ENCODE data around the gene RPS25. TPM values are rescaled to one million over a fixed set of nuclear protein-coding genes. Genes with fewer than 3 reads are reported as not detected.
A peak's percentile ranks its signal among the peaks of the same experiment; 100 is the strongest.

Gene RPS25
- total and polyA plus RNA-seq, 4 donors, result 228 to 499 (median 385) TPM

DNA sequence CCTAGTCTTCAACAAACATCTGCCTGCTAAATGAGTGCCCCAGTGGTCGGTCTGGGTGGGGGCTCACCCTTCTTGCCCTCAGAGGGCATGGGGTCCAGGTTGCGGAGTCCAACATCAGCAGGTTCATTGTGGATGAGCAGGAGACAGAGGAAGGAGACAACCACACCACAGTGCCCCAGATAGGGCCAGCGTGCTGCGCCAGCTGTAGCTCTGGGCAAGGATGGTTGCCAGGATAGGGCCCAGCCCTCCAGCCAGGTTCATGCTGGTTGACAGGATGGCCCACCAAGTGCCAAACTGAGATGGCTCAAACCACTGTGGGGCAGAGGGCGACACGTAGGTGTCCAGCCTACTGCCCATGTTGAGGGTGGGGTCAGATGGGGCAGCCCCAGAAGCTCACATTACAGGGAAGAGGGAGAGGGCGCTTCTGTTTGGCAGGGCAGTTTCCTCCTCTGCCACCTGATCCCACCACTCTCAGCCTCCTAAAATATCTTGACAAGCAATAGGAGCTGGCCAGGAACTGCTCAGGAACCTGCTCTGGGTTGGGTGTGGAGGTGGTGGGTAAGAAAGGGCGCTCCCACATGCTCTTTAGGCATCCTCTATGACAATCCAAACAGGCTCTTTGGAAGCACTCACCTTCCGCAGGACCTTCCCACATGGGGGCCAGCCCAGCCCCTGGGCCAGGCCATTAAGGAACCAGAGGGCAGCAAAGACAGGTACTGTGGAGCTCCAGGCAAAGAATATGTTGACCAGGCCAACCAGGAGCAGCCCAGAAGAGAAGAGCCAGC is 9.6 kb upstream of the RPS25 start:
- DNase-seq (ENCODE audit: low spot score), result no peak
- Histone ChIP-seq H3K4me1 (ENCODE audit: control insufficient read depth in 4 of 4, insufficient read depth in 4 of 4, low read length in 3 of 4) (peaks cover 14 to 68% (median 51%) of the 10 kb centered on the region in 4 donors), H3K4me3 (ENCODE audit: low read depth in 1 of 3, low read length in 3 of 3) (peak overlapping the region; percentile 71 to 86 (median 85)), H3K9me3 (ENCODE audit: control insufficient read depth in 4 of 4, low read length in 3 of 4) (no peaks in the 10 kb centered on the region), H3K9ac (ENCODE audit: low read depth in 1 of 2, low read length in 2 of 2) (peak overlapping the region; percentile 23 to 73), H3K27me3 (ENCODE audit: control insufficient read depth in 4 of 4, insufficient read depth in 4 of 4, low read length in 3 of 4) (no peaks in the 10 kb centered on the region), H3K27ac (ENCODE audit: low read depth in 1 of 2, low read length in 2 of 2) (peak overlapping the region; percentile 92 to 97), H3K36me3 (ENCODE audit: control insufficient read depth in 4 of 4, insufficient read depth in 3 of 4, low read depth in 1 of 4, low read length in 3 of 4) (peaks cover 5 to 17% (median 15%) of the 10 kb centered on the region in 4 donors)
- no peak for TF ChIP-seq EGR1 (IDR thresholded peaks at IDR 0.05; ENCODE audit: low read depth in 2 of 2)
- TF ChIP-seq HNF4A (conservative IDR thresholded peaks at IDR 0.05), result no peak
- no peak for TF ChIP-seq GABPA (IDR thresholded peaks at IDR 0.05 in 1 of 2, conservative IDR thresholded peaks at IDR 0.05 in 1 of 2)
- no peak for TF ChIP-seq NR2F2 (IDR thresholded peaks at IDR 0.05)
- TF ChIP-seq, protein P1, sequence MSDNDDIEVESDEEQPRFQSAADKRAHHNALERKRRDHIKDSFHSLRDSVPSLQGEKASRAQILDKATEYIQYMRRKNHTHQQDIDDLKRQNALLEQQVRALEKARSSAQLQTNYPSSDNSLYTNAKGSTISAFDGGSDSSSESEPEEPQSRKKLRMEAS (IDR thresholded peaks at IDR 0.05), result no peak
- TF ChIP-seq, protein P2, sequence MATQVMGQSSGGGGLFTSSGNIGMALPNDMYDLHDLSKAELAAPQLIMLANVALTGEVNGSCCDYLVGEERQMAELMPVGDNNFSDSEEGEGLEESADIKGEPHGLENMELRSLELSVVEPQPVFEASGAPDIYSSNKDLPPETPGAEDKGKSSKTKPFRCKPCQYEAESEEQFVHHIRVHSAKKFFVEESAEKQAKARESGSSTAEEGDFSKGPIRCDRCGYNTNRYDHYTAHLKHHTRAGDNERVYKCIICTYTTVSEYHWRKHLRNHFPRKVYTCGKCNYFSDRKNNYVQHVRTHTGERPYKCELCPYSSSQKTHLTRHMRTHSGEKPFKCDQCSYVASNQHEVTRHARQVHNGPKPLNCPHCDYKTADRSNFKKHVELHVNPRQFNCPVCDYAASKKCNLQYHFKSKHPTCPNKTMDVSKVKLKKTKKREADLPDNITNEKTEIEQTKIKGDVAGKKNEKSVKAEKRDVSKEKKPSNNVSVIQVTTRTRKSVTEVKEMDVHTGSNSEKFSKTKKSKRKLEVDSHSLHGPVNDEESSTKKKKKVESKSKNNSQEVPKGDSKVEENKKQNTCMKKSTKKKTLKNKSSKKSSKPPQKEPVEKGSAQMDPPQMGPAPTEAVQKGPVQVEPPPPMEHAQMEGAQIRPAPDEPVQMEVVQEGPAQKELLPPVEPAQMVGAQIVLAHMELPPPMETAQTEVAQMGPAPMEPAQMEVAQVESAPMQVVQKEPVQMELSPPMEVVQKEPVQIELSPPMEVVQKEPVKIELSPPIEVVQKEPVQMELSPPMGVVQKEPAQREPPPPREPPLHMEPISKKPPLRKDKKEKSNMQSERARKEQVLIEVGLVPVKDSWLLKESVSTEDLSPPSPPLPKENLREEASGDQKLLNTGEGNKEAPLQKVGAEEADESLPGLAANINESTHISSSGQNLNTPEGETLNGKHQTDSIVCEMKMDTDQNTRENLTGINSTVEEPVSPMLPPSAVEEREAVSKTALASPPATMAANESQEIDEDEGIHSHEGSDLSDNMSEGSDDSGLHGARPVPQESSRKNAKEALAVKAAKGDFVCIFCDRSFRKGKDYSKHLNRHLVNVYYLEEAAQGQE (IDR thresholded peaks at IDR 0.05), result no peak
- TF ChIP-seq JUND (IDR thresholded peaks at IDR 0.05), result no peak
- TF ChIP-seq RAD21 (IDR thresholded peaks at IDR 0.05), result no peak
- TF ChIP-seq, protein P3, sequence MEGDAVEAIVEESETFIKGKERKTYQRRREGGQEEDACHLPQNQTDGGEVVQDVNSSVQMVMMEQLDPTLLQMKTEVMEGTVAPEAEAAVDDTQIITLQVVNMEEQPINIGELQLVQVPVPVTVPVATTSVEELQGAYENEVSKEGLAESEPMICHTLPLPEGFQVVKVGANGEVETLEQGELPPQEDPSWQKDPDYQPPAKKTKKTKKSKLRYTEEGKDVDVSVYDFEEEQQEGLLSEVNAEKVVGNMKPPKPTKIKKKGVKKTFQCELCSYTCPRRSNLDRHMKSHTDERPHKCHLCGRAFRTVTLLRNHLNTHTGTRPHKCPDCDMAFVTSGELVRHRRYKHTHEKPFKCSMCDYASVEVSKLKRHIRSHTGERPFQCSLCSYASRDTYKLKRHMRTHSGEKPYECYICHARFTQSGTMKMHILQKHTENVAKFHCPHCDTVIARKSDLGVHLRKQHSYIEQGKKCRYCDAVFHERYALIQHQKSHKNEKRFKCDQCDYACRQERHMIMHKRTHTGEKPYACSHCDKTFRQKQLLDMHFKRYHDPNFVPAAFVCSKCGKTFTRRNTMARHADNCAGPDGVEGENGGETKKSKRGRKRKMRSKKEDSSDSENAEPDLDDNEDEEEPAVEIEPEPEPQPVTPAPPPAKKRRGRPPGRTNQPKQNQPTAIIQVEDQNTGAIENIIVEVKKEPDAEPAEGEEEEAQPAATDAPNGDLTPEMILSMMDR (IDR thresholded peaks at IDR 0.05; ENCODE audit: low read depth, low read length, missing input control), result no peak
- 40% methylated on average over 9 of the region's 9 CpGs for WGBS

DNA sequence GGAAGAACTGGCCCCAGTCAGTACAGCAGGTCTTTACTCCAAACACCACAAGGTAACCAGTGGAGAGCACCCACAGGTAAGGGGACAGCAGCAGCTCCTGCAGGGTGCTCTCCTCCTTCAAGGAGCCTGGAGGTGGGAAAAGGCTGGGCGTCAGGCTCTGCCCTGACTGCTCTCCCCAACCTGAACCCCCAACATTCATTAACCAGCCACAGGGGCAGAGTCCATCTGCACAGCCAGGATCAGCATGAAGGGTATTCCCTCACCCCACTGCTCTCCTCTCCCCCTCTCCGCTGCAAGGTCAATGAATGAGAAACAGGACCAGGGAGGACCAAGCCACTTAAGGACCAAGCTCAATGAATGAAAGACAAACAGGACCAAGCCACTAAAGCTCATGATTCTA is 8.8 kb upstream of the RPS25 start:
- Histone ChIP-seq H3K9me3 (ENCODE audit: control insufficient read depth in 4 of 4, low read length in 3 of 4) (no peaks in the 10 kb centered on the region), H3K9ac (ENCODE audit: low read depth in 1 of 2, low read length in 2 of 2) (peak overlapping the region; percentile 29 to 73), H3K27ac (ENCODE audit: low read depth in 1 of 2, low read length in 2 of 2) (peak overlapping the region; percentile 92 to 97), H3K27me3 (ENCODE audit: control insufficient read depth in 4 of 4, insufficient read depth in 4 of 4, low read length in 3 of 4) (no peaks in the 10 kb centered on the region), H3K4me1 (ENCODE audit: control insufficient read depth in 4 of 4, insufficient read depth in 4 of 4, low read length in 3 of 4) (peaks cover 17 to 76% (median 56%) of the 10 kb centered on the region in 4 donors), H3K36me3 (ENCODE audit: control insufficient read depth in 4 of 4, insufficient read depth in 3 of 4, low read depth in 1 of 4, low read length in 3 of 4) (peaks cover 5 to 18% (median 15%) of the 10 kb centered on the region in 4 donors), H3K4me3 (ENCODE audit: low read depth in 1 of 3, low read length in 3 of 3) (peak overlapping the region; percentile 71 to 86 (median 85))
- TF ChIP-seq HNF4A (conservative IDR thresholded peaks at IDR 0.05), result peak; percentile 69 to 84
- TF ChIP-seq SP1 (IDR thresholded peaks at IDR 0.05), result peak; percentile 70
- TF ChIP-seq, protein P2 (IDR thresholded peaks at IDR 0.05), result no peak
- peak; percentile 26 to 43 for TF ChIP-seq RXRA (IDR thresholded peaks at IDR 0.05)
- TF ChIP-seq HNF4G (IDR thresholded peaks at IDR 0.05), result peak; percentile 68
- no peak for TF ChIP-seq GABPA (IDR thresholded peaks at IDR 0.05 in 1 of 2, conservative IDR thresholded peaks at IDR 0.05 in 1 of 2)
- WGBS, result 39% methylated on average over 2 of the region's 2 CpGs
- no peak for DNase-seq (ENCODE audit: low spot score)
